Neutrophil (primary cell): ENCODE measurements around the gene FYB1.
A peak's percentile ranks its signal among the peaks of the same experiment; 100 is the strongest.

Source experiments
- H3K27ac ChIP-seq: fragments of 200-600 bp; sonication (generic); 2 replicates; pipeline ENCODE4 v1.5.1; 2016; ENCODE audit warnings: mild to moderate bottlenecking, moderate library complexity
- H3K27me3 ChIP-seq: fragments of 200-600 bp; sonication (generic); 2 replicates; pipeline ENCODE4 v1.6.0; 2016; ENCODE audit warnings: mild to moderate bottlenecking
- H3K36me3 ChIP-seq: fragments of 200-600 bp; sonication (generic); 2 replicates; pipeline ENCODE4 v1.5.1; 2017
- H3K4me1 ChIP-seq, 2 experiments: fragments of 200-600 bp in 1 of 2; sonication (generic) in 1 of 2; 1 replicate in 1 of 2; 2 replicates in 1 of 2; pipeline versions ENCODE4 v1.5.1 to v1.6.1; 2013 to 2016; ENCODE audit warnings: low read depth in 1 of 2, low read length in 1 of 2, mild to moderate bottlenecking in 1 of 2, moderate library complexity in 1 of 2; ENCODE audit not compliant: control insufficient read depth in 1 of 2, insufficient read depth in 1 of 2
- H3K4me3 ChIP-seq, 2 experiments: fragments of 200-600 bp in 1 of 2; sonication (generic) in 1 of 2; 1 replicate in 1 of 2; 2 replicates in 1 of 2; pipeline ENCODE4 v1.5.1; 2013 to 2016; ENCODE audit warnings: low read depth in 1 of 2, low read length in 1 of 2, mild to moderate bottlenecking in 1 of 2, moderate library complexity in 1 of 2
- H3K9me3 ChIP-seq: fragments of 200-600 bp; sonication (generic); 2 replicates; pipeline ENCODE4 v1.5.1; 2016
- CTCF ChIP-seq: fragments of 200-600 bp; sonication (generic); IDR thresholded peaks from 2 replicates; pipeline ENCODE4 v1.5.1; 2016; ENCODE audit warnings: antibody characterized with exemption

Gene FYB1

DNA sequence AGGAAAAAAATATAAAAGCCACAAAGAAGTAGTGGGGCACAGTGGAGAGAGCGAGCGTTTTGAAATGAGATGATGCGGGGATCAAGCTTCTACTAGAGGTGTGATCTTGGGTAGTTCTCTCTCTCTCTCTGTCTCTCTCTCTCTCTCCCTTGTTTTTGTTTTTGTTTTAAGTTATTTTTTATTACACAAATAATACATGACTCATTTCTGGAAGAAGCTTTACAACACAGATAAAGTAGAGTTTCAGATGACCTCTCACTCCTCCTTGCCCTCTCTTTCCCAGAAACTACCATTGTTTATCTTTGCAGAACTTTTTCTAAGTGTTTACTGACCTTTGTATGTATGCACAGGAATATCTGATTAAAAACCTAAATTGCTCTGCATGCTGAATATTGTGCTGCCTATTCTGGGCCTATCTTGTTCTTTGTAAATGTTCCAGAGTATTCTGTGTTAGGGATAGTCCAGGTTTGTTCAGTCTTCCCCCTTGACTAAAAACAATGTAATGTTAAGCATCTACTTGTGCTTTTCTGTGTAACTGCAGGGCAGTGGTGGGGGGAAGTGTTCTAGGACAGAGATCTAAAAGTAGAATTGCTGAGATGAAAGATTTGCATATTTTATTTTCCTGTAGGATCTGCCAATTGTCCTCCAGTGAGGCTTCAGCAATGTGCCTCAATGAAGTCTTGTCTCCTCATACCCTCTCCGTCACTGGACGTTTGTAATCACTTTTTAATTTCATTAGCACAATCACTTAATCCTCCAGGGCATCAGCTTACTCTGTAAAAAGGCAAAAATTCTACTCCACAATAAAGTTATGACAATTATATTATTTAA lies 52.0 kb downstream of the FYB1 start:
- Histone ChIP-seq H3K27ac (peak overlapping the region; percentile 48), H3K4me3 (no peak overlapping the region), H3K9me3 (no peaks in the 10 kb centered on the region), H3K4me1 (peaks cover 22 to 32% of the 10 kb centered on the region in 2 experiments), H3K27me3 (no peaks in the 10 kb centered on the region), H3K36me3 (peaks cover 38% of the 10 kb centered on the region)
- no peak for TF ChIP-seq CTCF

- no peaks in the 10 kb centered on the region for H3K9me3 ChIP-seq
- peaks cover 37% of the 10 kb centered on the region for H3K36me3 ChIP-seq
- no peak for TF ChIP-seq CTCF
- H3K4me1 ChIP-seq = peaks cover 22 to 25% of the 10 kb centered on the region in 2 experiments
- peak overlapping the region; percentile 73 for H3K27ac ChIP-seq
- H3K27me3 ChIP-seq = no peaks in the 10 kb centered on the region
- no peak overlapping the region for H3K4me3 ChIP-seq
Observed at GRCh38 chr5:39164529-39165402, 54.6 kb downstream of the FYB1 start.

DNA sequence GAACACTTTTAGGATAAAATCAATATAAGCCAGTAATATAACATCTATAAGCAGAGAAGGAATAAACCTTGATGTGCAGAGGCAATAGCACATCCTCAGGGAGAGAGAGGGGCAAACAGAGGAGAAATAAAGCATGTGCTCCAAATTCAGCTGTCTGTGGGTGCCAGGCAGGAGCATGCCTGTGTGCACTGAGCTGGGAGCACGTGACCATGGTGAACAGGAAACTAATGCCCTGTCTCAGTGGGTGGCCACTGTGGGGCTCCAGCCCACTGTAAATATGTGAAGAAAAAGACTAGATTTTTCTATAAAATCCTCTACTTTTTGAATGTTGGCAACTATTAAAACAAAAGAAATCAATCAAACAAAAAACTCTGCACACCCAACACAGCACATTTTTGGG lies 55.3 kb downstream of the FYB1 start:
- Histone ChIP-seq H3K9me3 (no peaks in the 10 kb centered on the region), H3K27ac (peak overlapping the region; percentile 73), H3K36me3 (peaks cover 29% of the 10 kb centered on the region), H3K27me3 (no peaks in the 10 kb centered on the region), H3K4me1 (peaks cover 22 to 25% of the 10 kb centered on the region in 2 experiments), H3K4me3 (no peak overlapping the region)
- no peak for TF ChIP-seq CTCF

GRCh38 chr5:39161578-39161977 lies 57.8 kb downstream of the FYB1 start:
- H3K27ac ChIP-seq = no peak overlapping the region
- no peaks in the 10 kb centered on the region for H3K27me3 ChIP-seq
- TF ChIP-seq CTCF = no peak
- H3K9me3 ChIP-seq = no peaks in the 10 kb centered on the region
- H3K4me1 ChIP-seq = peaks cover 22 to 36% of the 10 kb centered on the region in 2 experiments
- H3K4me3 ChIP-seq = no peak overlapping the region
- H3K36me3 ChIP-seq = peaks cover 32% of the 10 kb centered on the region

- H3K27ac ChIP-seq = peak overlapping the region; percentile 6
- no peaks in the 10 kb centered on the region for H3K27me3 ChIP-seq
- H3K4me1 ChIP-seq = peaks cover 27 to 45% of the 10 kb centered on the region in 2 experiments
- H3K36me3 ChIP-seq = peaks cover 34% of the 10 kb centered on the region
- no peak for TF ChIP-seq CTCF
- H3K4me3 ChIP-seq = no peak overlapping the region
- H3K9me3 ChIP-seq = no peaks in the 10 kb centered on the region
Observed at GRCh38 chr5:39160576-39161213, 58.7 kb downstream of the FYB1 start.
